Activated naive CD4-positive, alpha-beta T cell treated with anti-CD3 and anti-CD28 coated beads, Interleukin-2, amount 50 U/mL, for 72 hours (primary cell): ENCODE data around the gene ZNF736. TPM values are rescaled to one million over a fixed set of nuclear protein-coding genes. Genes with fewer than 3 reads are reported as not detected.
A peak's percentile ranks its signal among the peaks of the same experiment; 100 is the strongest.
"Not testable (repeated sequence)": the region's sequence is repeated elsewhere in the genome, so short reads cannot be mapped to it uniquely, and the experiment has no call there.

ENCODE experiments used
- ATAC-seq, 2 donors: fragments of 150-1000 bp; cut with Tn5 transposase; 2 replicates each; pipeline ENCODE4 v1.10.0; 2021; ENCODE audit warnings: mild to moderate bottlenecking in 2 of 2, moderate library complexity in 2 of 2
- DNase-seq, 2 donors: peaks; one replicate each; pipeline ENCODE4 v3.0.0; 2021 to 2022; ENCODE audit warnings: low spot score in 2 of 2
- H3K27ac Mint-ChIP-seq, 2 donors: one replicate each; pipeline ENCODE4 v1.8.0; 2022; ENCODE audit warnings: mild to moderate bottlenecking in 2 of 2, mixed read lengths in 2 of 2
- H3K36me3 Mint-ChIP-seq, 2 donors: one replicate each; pipeline ENCODE4 v1.8.0; 2022; ENCODE audit warnings: mixed read lengths in 2 of 2
- H3K9me3 Mint-ChIP-seq, 2 donors: one replicate each; pipeline ENCODE4 v1.8.0; 2022; ENCODE audit warnings: mixed read lengths in 2 of 2
- total RNA-seq, 2 donors: library from RNA; stranded (reverse); gene quantifications; one replicate each; pipeline ENCODE4 v1.2.3, GENCODE V29; 2022

The ZNF736 gene
- 10 to 100 TPM; 26.7 to 27.8 TPM for total RNA-seq

DNA sequence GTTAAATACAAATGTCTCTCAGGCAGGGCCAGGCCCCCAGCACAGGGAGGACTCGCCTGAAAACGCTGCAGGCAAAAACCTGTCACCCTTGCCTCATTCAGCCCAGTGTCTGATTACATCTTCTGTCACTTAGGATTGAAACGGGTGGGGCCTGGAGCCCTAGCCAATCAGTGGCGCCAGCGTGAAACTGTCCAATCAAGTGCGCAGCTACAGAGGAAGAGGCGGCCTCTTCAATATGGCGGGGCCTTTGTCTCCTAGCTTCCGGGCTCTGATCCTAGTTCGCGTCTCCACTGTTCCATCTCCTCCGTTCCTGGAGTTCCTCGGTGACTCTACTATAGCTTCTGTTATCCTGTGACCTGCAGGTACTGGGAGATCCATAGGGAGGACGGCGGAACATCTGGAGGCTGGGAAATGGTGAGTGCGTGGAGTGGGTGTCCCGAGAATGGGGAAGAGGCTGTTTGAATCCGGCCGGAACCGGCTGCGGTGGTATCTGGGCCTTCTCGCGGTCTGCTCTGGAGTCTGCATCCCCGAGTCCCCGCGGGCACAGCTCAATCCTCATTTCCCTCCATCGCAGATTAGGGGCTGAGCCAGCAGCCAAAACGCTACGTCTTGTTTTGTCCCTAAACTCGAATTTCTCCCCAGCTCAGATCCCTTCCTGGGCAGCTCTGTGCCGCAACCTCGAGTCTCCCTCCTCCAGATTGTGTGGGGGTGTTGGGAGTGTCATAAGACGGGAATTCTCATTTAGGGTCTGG lies at the start of gene ZNF736:
ZNF736 (plus strand) TSS at position 222 of the 752 bp plus-strand sequence; CDS start at position 412, 190 bp downstream.
- Mint-ChIP-seq H3K27ac (peak within 1 kb of the TSS; percentile 97 to 98), H3K9me3 (peaks cover 0 to 3% of the 10 kb centered on the region in 2 donors), H3K36me3 (peaks cover 23 to 50% of the 10 kb centered on the region in 2 donors)
- peak; percentile 76 to 90 for DNase-seq
- ATAC-seq: peak; percentile 100

DNA sequence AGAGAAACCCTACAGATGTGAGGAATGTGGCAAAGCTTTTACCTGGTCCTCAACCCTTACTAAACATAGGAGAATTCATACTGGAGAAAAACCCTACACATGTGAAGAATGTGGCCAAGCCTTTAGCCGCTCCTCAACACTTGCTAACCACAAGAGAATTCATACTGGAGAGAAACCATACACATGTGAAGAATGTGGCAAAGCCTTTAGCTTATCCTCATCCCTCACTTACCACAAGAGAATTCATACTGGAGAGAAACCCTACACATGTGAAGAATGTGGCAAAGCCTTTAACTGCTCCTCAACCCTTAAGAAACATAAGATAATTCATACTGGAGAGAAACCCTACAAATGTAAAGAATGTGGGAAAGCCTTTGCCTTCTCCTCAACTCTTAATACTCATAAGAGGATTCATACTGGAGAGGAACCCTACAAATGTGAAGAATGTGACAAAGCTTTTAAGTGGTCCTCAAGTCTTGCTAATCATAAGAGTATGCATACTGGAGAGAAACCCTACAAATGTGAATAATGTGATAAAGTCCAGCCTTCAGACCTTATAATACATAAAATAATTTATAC lies 47.3 kb upstream of the ZNF736 start:
- Mint-ChIP-seq H3K36me3 (peaks cover 22 to 32% of the 10 kb centered on the region in 2 donors), H3K27ac (no peak overlapping the region), H3K9me3 (peaks cover 27 to 33% of the 10 kb centered on the region in 2 donors)
- no peak for DNase-seq
- ATAC-seq: no peak

DNA sequence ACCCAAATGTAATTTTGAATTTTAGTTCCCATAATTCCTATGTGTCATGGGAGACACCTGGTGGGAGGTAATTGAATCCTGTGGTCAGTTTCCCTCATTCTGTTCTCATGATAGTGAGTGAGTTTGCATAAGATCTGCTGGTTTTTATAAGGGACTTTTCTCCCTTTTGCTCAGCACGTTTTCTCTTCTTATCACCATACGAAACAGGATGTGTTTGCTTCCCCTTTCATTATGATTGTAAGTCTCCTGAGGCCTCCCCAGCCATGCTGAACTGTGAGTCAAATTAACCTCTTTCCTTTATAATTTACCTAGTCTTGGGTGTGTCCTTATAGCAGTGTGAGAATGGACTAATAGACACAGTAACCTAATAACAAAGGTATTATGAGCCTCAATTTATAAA lies 36.1 kb upstream of the ZNF736 start:
- no peak for DNase-seq

DNA sequence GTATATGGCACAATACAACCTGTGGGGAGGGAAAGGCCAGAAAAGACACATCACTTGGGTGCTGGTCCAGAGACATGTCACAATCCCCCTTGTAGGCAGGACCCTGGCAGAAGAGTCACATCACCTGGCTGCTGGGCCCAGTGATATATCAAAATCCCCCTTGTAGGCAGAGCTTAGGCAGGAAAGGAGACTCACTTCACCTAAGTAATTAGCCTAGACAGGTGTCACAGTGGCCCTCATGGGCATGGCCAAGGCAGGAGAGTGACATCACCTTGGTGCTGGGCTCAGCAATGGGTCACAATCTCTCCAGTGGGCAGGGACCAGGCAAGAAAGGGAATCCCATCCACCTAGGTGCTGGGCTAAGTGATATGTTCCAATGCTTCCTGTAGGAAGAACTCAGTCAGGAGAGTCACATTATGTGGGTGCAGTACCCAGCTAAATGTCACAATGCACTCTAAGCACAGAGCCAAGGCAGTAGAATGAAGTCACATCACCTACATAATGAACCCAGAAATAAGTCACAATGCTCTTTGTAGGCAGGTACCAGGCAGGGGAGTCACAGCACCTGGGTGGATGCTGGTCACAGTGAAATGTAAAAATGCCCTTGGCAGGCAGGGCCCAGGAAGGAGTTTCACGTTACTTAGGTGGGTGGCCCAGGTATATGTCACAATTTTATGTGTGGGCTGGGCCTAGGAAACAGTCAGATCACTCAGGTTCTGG lies 18.9 kb upstream of the ZNF736 start:
- ATAC-seq: no peak
- no peak for DNase-seq
- H3K36me3 Mint-ChIP-seq: no peaks in the 10 kb centered on the region
- H3K27ac Mint-ChIP-seq: no peak overlapping the region
- no peaks in the 10 kb centered on the region for H3K9me3 Mint-ChIP-seq

More for the DNA sequence above, 36.1 kb upstream of the ZNF736 start:
- Mint-ChIP-seq H3K27ac (no peak overlapping the region), H3K9me3 (peaks cover 0 to 4% of the 10 kb centered on the region in 2 donors), H3K36me3 (peaks cover 0 to 5% of the 10 kb centered on the region in 2 donors)
- no peak for ATAC-seq

DNA sequence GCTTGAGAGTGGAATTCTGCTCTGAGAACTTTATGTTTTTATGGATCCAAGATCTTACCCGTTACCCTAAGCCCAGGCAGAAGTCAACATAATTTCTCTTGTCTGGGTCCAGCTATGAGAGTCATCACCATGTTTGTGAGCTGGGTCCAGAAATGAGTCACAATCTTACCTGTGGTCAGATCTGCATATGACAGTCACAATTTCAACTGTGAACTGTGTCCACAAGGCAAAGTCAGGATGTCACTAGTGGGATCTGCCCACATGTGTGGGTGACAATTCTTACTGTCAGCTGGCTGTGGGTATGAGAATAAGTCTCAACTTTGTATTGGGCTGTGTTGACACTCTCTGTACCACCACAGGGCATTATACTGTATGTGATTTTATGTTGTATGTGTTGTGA lies 16.3 kb upstream of the ZNF736 start:
- not testable (repeated sequence) for H3K36me3 Mint-ChIP-seq, H3K27ac Mint-ChIP-seq, DNase-seq, H3K9me3 Mint-ChIP-seq
- peak; percentile 83 to 87 for ATAC-seq

DNA sequence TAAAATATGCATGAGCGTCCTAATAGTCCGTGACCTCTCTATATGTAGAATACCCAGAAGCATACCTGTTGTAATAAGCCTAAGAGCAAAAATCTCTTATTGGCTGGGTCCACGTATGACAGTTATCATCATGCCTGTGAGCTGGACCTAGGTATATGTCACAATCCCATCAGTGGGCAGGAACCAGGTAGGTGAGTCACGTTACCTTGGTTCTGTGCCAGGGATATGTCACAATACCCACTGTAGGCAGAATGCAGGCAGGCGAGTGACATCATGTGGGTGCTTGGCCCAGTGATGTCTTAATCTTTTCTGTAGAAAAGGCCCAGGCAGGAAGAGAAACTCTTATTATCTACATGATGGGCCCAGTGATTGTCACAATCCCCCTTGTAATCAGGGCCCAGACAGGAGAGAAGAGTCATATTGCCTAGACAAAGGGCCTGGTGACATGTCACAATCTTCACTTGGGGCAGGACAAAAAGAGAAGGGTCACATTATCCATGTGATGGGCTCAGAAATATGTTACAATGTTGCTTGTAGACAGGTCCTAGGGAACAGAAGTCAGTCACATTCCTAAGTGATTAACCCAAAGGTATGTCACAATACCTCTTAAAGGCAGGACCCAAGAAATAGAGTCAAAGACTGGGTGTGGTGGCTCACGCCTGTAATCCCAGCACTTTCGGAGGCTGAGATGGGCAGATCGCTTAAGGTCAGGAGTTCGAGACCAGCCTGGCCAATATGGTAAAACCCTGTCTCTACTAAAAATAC lies 12.9 kb upstream of the ZNF736 start:
- Mint-ChIP-seq H3K27ac (no peak overlapping the region), H3K9me3 (peaks cover 0 to 10% of the 10 kb centered on the region in 2 donors), H3K36me3 (peaks cover 0 to 2% of the 10 kb centered on the region in 2 donors)
- no peak for ATAC-seq
- DNase-seq: no peak

DNA sequence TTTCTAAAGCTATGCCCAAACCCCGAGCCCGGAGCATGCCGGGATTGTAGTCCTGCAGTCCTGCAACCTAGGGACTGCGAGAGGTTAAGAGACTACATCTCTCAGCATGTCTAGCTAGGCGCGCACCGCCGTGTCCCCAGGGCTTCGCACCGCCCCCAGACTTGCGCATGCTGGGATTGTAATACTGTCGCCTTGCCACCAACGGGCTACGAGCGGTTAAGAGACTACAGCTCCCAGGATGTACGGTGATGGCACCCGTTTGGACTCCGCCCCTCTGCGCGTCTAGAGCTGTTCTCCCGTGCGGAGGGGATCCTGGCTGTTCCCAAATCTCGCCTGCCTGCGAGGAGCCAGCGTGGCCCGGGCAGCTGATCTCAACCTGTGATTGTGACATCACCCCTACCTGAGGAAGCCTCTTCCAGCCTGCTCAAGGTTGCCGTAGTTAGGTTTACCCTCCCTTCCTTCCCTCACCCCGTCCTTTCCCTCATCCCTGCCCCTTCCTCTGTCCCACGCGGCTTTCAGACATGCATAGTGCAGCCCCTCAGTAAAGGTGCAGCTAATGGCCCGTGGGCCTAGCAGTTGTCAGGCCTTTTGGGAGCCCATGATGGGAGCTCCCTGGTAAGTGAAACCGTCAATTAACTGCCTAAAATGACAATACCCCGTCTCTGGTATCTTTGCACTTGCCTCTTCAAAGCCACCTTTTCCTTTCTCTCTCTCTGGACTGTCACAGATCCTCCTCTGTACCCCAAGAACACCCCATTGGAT lies 6.3 kb upstream of the ZNF736 start:
- peaks cover 0 to 4% of the 10 kb centered on the region in 2 donors for H3K9me3 Mint-ChIP-seq
- peaks cover 11 to 13% of the 10 kb centered on the region in 2 donors for H3K36me3 Mint-ChIP-seq
- H3K27ac Mint-ChIP-seq: peak overlapping the region; percentile 98 to 99
- DNase-seq (peak; percentile 82 to 83), ATAC-seq (peak; percentile 96 to 98)

DNA sequence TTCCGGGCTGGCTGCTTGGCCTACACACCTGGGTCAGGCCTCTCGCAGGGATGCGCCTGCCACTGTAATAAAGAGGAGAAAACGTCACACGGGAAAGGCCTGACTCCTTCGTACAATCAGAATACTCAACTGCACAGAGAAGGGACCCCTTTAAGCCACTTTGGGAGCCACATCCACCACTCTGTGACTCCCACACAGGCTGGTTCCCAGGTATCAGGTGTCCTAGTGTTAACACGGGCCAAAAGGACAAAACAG lies 5.8 kb upstream of the ZNF736 start:
- Mint-ChIP-seq H3K36me3 (peaks cover 11 to 17% of the 10 kb centered on the region in 2 donors), H3K9me3 (peaks cover 0 to 4% of the 10 kb centered on the region in 2 donors), H3K27ac (peak overlapping the region; percentile 98 to 99)
- ATAC-seq (no peak), DNase-seq (no peak)

DNA sequence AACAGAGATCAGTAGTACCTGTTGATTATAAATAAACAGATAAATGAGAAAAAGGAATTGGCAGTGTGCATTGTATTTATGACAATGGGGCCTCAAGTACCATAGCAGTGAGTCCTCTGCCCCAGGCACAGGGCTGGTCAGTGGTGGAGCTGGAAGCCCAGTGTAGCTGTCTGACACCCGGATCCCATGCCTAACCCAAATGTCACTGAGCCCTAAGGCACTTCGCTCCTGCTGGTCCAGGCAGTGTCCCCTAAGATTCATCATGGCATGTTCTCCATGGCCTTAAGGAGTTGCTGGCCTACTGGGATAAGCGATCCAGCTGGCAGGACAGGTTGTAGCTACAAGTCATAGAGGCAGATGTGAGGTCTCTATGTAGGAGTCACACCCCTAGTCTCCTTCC lies 3.3 kb upstream of the ZNF736 start:
- ATAC-seq (no peak), DNase-seq (no peak)
- Mint-ChIP-seq H3K9me3 (no peaks in the 10 kb centered on the region), H3K36me3 (peaks cover 25 to 36% of the 10 kb centered on the region in 2 donors), H3K27ac (no peak overlapping the region)

DNA sequence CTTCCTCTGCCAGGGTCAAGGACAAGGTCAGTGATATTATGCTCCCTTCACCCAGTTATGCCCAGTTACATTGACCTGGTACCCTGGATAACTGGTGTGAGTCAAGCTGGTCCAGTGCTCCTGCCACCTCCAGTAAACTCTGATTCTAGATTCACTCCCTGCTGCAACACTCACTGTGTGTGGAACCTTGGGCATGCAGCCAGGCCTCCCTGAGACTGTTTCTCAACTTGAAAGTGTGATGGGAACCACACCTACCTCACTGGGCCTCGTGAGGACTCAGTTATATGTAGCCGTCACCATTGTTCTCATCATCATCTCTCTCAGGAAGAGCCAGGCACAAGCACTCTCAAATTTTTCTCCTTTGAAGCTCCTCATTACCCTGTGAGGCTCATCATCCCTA lies 935 bp upstream of the ZNF736 start:
- DNase-seq: no peak
- ATAC-seq: no peak
- Mint-ChIP-seq H3K36me3 (peaks cover 23 to 49% of the 10 kb centered on the region in 2 donors), H3K27ac (peak overlapping the region; percentile 85 to 98), H3K9me3 (no peaks in the 10 kb centered on the region)

DNA sequence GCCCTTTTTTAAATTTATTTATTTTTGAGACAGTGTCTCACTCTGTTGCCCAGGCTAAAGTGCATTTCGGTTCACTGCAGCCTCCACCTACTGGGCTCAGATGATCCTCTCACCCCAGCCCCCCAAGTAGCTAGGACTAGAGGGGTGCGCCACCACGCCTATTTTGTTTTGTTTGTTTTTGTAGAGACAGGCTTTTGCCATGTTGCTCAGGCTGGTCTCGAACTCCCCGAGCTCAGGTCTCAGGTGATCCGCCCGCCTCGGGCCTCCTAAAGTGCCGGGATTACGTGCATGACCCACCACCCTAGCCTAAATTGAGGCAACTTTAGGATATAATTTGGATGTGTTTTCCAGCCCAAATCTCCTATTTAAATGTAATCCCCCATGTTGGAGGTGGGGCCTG lies 805 bp downstream of the ZNF736 start:
- Mint-ChIP-seq H3K9me3 (peaks cover 0 to 4% of the 10 kb centered on the region in 2 donors), H3K36me3 (peaks cover 25 to 49% of the 10 kb centered on the region in 2 donors), H3K27ac (peak overlapping the region; percentile 97 to 98)
- no peak for ATAC-seq
- DNase-seq: no peak

DNA sequence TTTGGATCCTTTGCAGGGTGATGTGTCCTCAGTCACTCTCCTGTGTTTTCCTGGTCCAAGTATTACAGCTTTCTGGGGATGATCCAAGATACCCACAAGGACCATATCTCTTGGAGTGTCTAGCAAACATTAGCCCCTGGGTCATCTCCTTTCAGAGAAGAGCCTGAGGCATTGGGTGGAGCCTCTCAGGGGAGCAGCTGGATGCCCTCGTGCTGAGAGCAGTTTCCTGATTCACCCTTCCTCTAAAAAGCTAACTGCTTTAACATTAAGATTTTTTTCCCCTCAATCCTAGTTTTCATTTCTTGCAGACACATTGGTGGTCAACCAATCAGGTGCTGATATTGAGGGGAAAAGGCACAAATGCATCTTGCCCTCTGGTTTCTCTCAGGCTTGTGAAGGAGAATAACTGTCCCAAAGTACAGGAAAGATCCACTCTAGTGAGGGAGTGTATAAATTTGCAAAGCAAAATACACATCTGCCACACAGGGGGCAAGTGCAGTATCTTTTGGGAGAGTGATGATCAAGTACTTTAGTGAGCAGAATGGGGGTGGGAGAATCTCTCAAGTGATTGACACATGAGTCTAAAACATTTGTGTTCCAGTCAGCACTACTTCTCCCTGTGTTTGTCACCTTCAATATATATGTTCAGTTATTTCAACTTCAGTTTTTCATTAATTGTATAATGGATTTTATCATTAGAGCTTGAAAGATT lies 2.4 kb downstream of the ZNF736 start:
- not testable (repeated sequence) for H3K27ac Mint-ChIP-seq, DNase-seq, H3K9me3 Mint-ChIP-seq, ATAC-seq
- H3K36me3 Mint-ChIP-seq: peaks cover 29 to 64% of the 10 kb centered on the region in 2 donors

DNA sequence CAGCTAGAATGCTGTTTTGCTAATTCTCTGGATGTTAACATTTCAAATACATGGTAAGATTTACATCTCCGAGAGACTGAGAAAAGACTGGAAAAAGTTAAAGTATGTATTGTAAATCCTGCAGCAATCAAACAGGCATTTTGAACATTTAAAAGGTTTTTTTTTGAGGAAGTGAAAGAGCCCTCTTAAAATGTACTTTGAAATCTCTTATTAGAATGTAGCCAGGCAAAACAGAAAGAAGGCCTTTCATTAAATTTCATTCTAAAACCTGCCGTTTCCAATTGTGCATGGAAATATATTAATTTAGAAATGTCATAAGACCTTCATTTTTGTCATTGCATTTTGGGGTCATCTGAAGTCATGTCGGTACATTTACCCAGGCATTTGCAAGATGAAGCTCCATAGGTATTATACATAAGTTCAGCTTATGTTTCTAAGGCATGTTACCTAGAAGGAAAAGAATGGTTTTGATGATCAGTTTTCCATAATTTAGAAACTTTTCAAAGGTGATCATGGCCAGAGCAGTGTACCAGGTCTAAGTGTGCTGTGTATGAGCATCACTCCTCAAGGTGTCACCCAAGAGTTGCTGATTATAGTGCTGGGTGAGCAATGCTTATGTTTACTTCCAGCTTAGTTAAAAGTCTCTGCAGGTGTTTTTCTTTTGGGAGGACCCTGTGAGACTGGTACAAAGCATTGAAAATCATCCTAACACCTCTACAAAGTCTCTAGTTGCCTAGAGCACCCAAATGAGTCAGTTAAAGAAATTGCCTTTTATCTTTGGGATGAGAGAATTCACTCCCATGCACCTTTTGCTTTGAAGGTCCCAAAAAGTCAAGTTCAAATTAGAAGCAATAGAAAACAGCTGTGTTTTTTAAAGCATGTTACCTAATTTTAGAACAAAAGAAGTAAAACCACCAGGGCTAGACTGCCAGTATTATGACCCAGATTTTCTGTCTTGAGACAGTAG lies 7.1 kb downstream of the ZNF736 start:
- peak in 1 of 2 donors; percentile 55 for ATAC-seq
- H3K27ac Mint-ChIP-seq: peak overlapping the region in 1 of 2 donors; percentile 73
- no peak for DNase-seq
- peaks cover 33 to 79% of the 10 kb centered on the region in 2 donors for H3K36me3 Mint-ChIP-seq
- H3K9me3 Mint-ChIP-seq: peaks cover 8 to 24% of the 10 kb centered on the region in 2 donors

DNA sequence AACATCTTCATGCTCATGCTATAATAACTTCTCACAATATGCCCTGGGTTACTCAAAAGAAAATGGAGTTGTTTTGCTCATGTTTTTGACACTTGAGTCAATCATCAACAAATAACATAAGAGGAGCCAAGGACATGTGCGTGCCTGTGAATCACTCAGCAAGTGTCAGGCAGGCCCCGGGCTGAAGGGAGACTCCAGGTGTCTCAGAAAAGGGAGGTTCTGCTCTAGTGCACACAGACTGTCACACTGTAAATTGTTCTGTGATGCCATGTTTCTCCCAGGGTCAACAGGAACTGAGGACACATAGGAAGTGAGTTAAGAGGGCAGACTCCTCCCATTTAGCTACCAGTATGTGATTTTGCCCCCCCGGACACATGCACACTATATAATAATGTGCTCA lies 10.4 kb downstream of the ZNF736 start:
- ATAC-seq, DNase-seq, H3K27ac Mint-ChIP-seq: not testable (repeated sequence)
- Mint-ChIP-seq H3K9me3 (peaks cover 25 to 34% of the 10 kb centered on the region in 2 donors), H3K36me3 (peaks cover 49 to 89% of the 10 kb centered on the region in 2 donors)
